Astrocyte of the cerebellum (primary cell): ENCODE data around the gene LIMCH1.
A peak's percentile ranks its signal among the peaks of the same experiment; 100 is the strongest.

Source experiments
- DNase-seq: peaks from one replicate; pipeline ENCODE4 v3.0.0-alpha.2; 2011; ENCODE audit warnings: low read depth
- H3K4me3 ChIP-seq: 2 replicates; pipeline ENCODE4 v1.5.1; 2011; ENCODE audit warnings: mild to moderate bottlenecking, low read depth, low read length, moderate library complexity
- in situ Hi-C: cut with HindIII; loops from 2 replicates; pipeline ENCODE4 v1.10.0; 2017; ENCODE audit warnings: low sequenced_read_pairs
- TF ChIP-seq, protein P1 (sequence below): IDR thresholded peaks from 2 replicates; pipeline ENCODE4 v1.5.1; 2012; ENCODE audit warnings: low read length, low read depth, moderate library complexity, mild to moderate bottlenecking; ENCODE audit errors: missing control alignments

The LIMCH1 gene

DNA sequence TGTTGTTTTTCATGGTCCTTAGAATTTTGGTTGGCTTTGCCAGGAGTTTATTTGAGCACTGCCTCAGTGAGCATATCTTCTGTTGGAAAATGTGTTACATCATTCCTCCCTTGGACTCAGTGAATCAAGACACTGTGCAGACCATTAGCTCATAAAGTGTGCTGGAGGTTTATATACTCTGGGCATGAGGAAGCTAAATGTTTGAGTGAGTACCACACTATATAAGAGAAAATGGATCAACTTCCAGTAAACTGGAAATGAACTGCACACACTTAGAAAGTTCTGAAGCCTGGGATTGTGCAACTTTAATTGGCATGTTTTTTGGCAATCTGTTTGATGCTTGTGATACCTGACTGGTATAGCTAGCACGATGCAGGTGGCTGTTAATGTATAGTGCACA, 75.9 kb downstream of the LIMCH1 start:
- in situ Hi-C loops = no loop called here
- no peak for DNase-seq
- peak overlapping the region; percentile 38 for H3K4me3 ChIP-seq
- TF ChIP-seq, protein P1, sequence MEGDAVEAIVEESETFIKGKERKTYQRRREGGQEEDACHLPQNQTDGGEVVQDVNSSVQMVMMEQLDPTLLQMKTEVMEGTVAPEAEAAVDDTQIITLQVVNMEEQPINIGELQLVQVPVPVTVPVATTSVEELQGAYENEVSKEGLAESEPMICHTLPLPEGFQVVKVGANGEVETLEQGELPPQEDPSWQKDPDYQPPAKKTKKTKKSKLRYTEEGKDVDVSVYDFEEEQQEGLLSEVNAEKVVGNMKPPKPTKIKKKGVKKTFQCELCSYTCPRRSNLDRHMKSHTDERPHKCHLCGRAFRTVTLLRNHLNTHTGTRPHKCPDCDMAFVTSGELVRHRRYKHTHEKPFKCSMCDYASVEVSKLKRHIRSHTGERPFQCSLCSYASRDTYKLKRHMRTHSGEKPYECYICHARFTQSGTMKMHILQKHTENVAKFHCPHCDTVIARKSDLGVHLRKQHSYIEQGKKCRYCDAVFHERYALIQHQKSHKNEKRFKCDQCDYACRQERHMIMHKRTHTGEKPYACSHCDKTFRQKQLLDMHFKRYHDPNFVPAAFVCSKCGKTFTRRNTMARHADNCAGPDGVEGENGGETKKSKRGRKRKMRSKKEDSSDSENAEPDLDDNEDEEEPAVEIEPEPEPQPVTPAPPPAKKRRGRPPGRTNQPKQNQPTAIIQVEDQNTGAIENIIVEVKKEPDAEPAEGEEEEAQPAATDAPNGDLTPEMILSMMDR = no peak

DNA sequence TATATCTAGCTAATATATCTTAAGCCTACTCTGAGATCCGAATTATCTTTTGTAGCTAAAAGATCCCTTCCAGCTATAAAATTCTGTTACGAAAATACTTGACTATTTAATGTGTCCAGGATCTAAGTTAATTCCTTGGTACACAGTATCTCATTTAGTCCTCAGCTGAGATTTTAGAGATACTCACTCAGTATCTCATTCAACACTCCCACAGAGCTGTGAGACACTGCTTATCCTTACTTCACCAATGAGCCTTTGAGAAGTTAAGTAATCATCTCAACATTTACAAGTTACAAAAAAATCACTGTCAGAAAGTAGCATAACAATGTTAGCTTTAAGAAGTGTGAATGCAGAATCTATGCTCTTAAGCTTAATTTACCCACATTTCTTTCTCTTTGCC, 76.6 kb downstream of the LIMCH1 start:
- no peak for DNase-seq
- no peak overlapping the region for H3K4me3 ChIP-seq
- TF ChIP-seq, protein P1 = no peak
- in situ Hi-C loops = no loop called here

DNA sequence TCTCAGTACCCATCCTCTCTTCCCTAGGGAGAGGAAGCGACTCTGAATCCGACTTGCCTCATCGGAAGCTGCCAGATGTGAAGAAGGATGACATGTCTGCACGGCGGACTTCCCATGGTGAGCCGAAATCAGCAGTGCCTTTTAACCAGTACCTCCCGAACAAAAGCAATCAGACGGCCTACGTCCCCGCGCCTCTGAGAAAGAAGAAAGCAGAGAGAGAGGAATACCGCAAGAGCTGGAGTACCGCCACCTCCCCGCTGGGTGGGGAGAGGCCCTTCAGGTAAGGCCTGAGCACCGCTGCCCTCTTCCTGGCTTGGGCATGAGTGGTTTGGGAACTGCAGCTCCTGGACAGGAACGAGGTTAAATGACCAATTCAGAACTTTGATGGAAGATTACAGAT, 81.2 kb downstream of the LIMCH1 start:
- in situ Hi-C loops = no loop called here
- TF ChIP-seq, protein P1 = no peak
- no peak for DNase-seq

DNA sequence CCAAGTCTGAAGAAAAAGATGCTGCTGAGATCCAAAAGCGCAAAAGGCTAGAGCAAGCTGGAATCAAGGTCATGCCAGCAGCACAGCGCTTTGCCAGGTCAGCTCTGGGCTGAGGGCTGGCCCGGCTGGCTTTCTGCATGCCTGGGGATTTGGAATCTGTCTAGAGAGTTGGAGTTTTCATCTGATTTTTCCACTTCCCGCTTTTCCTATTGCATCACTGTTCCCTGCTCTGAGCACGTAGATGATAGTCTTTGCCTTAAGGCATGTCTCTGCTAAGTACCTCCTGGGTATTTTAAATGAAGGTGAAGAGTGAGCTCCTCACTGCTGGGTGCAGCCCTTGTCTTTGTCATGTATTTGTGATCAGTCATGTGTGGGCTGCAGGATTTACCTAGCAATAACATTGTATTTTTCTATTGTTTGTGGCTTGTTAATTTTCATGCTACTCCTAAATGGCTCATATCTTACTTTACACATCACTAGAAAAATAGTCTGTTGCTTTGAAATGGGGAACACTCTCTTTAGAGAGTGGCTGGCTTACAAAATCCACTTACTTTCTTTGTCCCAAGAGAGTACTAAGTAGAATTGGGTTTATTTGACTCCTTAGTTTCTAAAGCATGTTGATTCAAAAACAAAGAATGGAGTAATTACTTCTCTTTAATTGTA, 82.8 kb downstream of the LIMCH1 start:
- no peak overlapping the region for H3K4me3 ChIP-seq
- in situ Hi-C loops = no loop called here
- no peak for DNase-seq
- TF ChIP-seq, protein P1 = no peak

More for the DNA sequence above, 81.2 kb downstream of the LIMCH1 start:
- H3K4me3 ChIP-seq = no peak overlapping the region

DNA sequence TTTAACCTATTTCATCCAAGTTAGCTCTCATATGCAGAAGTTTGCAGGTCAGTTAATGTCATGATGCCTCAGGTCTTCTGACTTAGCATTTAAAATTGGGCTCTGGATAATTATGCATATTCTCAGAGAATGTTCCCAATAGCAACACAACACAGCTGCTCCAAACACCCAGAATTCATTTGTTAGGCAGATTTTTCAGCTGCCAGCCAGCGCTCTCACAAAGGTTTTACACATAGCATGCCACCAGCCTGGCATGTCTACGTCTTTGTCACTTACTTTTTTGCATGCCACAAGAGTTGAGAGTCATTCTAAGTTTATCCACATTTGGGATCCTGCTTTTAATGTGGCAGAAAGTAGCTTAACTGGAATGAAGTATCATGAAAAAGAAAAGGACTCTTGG, 84.8 kb downstream of the LIMCH1 start:
- no peak for DNase-seq
- in situ Hi-C loops = no loop called here
- TF ChIP-seq, protein P1 = no peak
- H3K4me3 ChIP-seq = no peak overlapping the region

DNA sequence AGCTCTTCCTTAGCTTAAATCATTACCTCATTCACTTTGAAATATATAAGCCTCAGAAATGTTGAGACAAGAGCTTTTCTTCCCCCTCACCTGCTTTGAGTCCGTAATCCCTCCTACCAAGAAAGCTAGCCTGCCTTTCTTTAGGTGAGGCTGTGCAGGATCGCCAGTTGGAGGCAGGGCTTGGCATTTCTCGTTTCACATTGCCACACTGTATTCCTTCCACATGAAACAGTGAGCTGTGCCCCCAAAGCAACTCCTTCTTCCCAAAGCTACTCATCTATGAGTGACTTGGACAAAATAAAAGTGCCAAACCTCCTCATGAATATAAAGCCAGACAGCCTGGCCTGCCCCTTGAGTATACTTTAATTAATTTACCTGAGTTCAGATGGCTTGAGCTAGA, 86.8 kb downstream of the LIMCH1 start:
- TF ChIP-seq, protein P1 = no peak
- H3K4me3 ChIP-seq = no peak overlapping the region
- in situ Hi-C loops = no loop called here
- no peak for DNase-seq

DNA sequence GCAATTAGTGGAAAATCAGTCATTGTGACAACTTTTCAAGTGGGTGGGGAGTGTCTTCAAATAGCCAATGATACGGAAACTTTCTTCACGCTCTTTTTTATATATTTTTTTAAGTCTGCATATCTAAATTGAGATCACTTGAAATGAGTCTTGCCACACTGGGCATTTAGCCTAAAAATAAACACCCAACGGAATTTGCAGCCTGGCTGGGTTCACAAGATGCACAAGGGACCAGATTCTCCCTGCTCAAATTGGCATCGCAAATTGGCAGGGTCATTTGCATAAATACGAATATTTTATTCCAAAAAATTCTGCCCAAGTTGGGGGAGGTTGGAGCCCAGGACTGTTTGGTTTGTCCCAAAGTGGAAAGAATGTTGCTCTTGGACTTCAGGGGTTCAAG, 87.6 kb downstream of the LIMCH1 start:
- H3K4me3 ChIP-seq = no peak overlapping the region
- DNase-seq = no peak
- TF ChIP-seq, protein P1 = no peak
- in situ Hi-C loops = no loop called here
